Parietal lobe (tissue), 2 donors: Measurements from ENCODE around the gene TULP3. TPM values are rescaled to one million over a fixed set of nuclear protein-coding genes. Genes with fewer than 3 reads are reported as not detected.

ENCODE experiments used
- small RNA-seq: library from RNA; depleted of rRNA; stranded (forward); fragments of <200 nt; gene quantifications from one replicate; pipeline ENCODE3, GENCODE V24; 2014; ENCODE audit warnings: low replicate concordance
- total RNA-seq: library from RNA; depleted of rRNA; stranded (reverse); fragments of >200 nt; gene quantifications from one replicate; pipeline ENCODE4 v1.2.3, GENCODE V29; 2014

The TULP3 gene
- 17.2 TPM for total RNA-seq

GRCh38 chr12:2890388-2891239, at the start of gene TULP3:
TULP3 (plus strand) TSS chr12:2890891; CDS start chr12:2890948, 57 bp downstream.

GRCh38 chr12:2857021-2857431, 33.7 kb upstream of the TULP3 start, which contains the start of gene TEX52:
TEX52 (minus strand) TSS chr12:2857039; CDS start chr12:2857026, 13 bp downstream.

GRCh38 chr12:2877047-2877952, 13.4 kb upstream of the TULP3 start, which contains the start of the genes FOXM1 and RHNO1:
FOXM1 (minus strand) TSS chr12:2877174; CDS start chr12:2874478, 2,696 bp downstream.
RHNO1 (plus strand) TSS chr12:2877223; CDS start chr12:2885367, 8,144 bp downstream.

GRCh38 chr12:2959192-2959504, 68.5 kb downstream of the TULP3 start, which contains the start of gene TEAD4:
TEAD4 (plus strand) TSS chr12:2959397.

Small RNA genes within 50 kb of the gene (small RNA-seq; reads per million reads assigned to genes)
- gene RNU6-1315P: not detected

Other genes starting within 250 kb of the TULP3 start
- 44.8 TPM for gene FKBP4, start 95.9 kb upstream of the TULP3 start, total RNA-seq
- 30.7 TPM for gene ITFG2, start 78.2 kb upstream of the TULP3 start, total RNA-seq
- not detected for gene NRIP2, start 55.9 kb upstream of the TULP3 start, total RNA-seq
- not detected for gene TEX52, start 33.9 kb upstream of the TULP3 start, total RNA-seq
- gene FOXM1, start 13.7 kb upstream of the TULP3 start, total RNA-seq: 3.4 TPM
- gene RHNO1, start 13.7 kb upstream of the TULP3 start, total RNA-seq: 32.9 TPM
- gene TEAD4, start 68.5 kb downstream of the TULP3 start, total RNA-seq: not detected
- gene TSPAN9, start 186.5 kb downstream of the TULP3 start, total RNA-seq: 11.0 TPM